PFSK-1 (cell line): ENCODE data around the gene ZNF407.

Experiments
- POLR2AphosphoS5 ChIP-seq: IDR thresholded peaks from 2 replicates; pipeline ENCODE4 v1.6.1; 2012; ENCODE audit warnings: low read depth, mild to moderate bottlenecking, control low read depth, low read length, moderate library complexity
- REST ChIP-seq, 2 experiments: IDR thresholded peaks; 2 replicates each; pipeline versions ENCODE4 v1.6.1 to v1.8.0; 2011 to 2012; ENCODE audit warnings: low read depth in 2 of 2, low read length in 2 of 2, control low read depth in 1 of 2, inconsistent platforms in 1 of 2, mild to moderate bottlenecking in 1 of 2, moderate library complexity in 1 of 2; ENCODE audit not compliant: insufficient read depth in 1 of 2
- SIN3A ChIP-seq: IDR thresholded peaks from 2 replicates; pipeline ENCODE4 v1.6.1; 2012; ENCODE audit warnings: mild to moderate bottlenecking, low read length, moderate library complexity, borderline replicate concordance; ENCODE audit not compliant: insufficient read depth
- TAF1 ChIP-seq: IDR thresholded peaks from 2 replicates; pipeline ENCODE4 v1.6.1; 2012; ENCODE audit warnings: low read length, control low read depth, borderline replicate concordance; ENCODE audit not compliant: insufficient read depth

GRCh38 chr18:74950479-74950878, 352.8 kb downstream of the ZNF407 start:
- TF ChIP-seq TAF1 (no peak), POLR2AphosphoS5 (no peak), REST (IDR thresholded peaks at IDR 0.05; ENCODE audit: insufficient read depth in 1 of 2, low read depth in 2 of 2, low read length in 2 of 2) (no peak), SIN3A (no peak)
